GM06990 (cell line): ENCODE data around the gene CYSTM1.

Experiments
- DNase-seq: peaks from one replicate; pipeline ENCODE4 v3.0.0-alpha.2; 2011; ENCODE audit not compliant: insufficient read length; ENCODE audit errors: extremely low read depth
- H3K27me3 ChIP-seq: replicated peaks from 2 replicates; pipeline ENCODE4 v1.6.0; 2011; ENCODE audit warnings: low read length; ENCODE audit not compliant: control insufficient read depth, insufficient read depth
- H3K36me3 ChIP-seq: 2 replicates; pipeline ENCODE4 v1.5.1; 2011; ENCODE audit warnings: low read length; ENCODE audit not compliant: control insufficient read depth, insufficient read depth
- H3K4me3 ChIP-seq: replicated peaks from 2 replicates; pipeline ENCODE4 v1.5.1; 2011; ENCODE audit warnings: low read depth, mild to moderate bottlenecking, control low read depth, low read length
- TF ChIP-seq, protein P1 (sequence below): IDR thresholded peaks from 2 replicates; pipeline ENCODE4 v1.5.1; 2011; ENCODE audit warnings: low read length, control low read depth, mild to moderate bottlenecking, inconsistent platforms; ENCODE audit not compliant: insufficient read depth, poor library complexity, severe bottlenecking

The CYSTM1 gene

DNA sequence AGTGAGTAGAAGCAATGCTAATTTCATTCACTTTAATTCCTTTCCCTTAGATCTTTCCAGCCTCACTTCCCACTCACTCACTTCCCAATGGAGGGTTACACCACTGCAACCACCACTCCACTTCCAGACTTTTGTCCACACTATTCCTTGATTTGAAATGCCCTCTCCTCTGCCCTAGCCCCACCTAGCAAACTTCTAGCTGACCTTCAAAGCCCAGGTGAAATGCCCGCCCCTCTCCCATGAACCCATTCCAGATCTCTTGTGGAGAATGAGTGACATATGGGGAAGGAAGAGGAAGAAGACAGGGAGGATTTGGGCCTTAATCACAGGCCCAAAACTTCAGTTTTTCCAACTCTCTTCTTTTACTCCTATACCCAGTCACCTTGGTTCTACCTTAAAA, 90.9 kb downstream of the CYSTM1 start:
- no peaks in the 10 kb centered on the region for H3K36me3 ChIP-seq
- H3K4me3 ChIP-seq = no peak overlapping the region
- H3K27me3 ChIP-seq = no peaks in the 10 kb centered on the region
- TF ChIP-seq, protein P1, sequence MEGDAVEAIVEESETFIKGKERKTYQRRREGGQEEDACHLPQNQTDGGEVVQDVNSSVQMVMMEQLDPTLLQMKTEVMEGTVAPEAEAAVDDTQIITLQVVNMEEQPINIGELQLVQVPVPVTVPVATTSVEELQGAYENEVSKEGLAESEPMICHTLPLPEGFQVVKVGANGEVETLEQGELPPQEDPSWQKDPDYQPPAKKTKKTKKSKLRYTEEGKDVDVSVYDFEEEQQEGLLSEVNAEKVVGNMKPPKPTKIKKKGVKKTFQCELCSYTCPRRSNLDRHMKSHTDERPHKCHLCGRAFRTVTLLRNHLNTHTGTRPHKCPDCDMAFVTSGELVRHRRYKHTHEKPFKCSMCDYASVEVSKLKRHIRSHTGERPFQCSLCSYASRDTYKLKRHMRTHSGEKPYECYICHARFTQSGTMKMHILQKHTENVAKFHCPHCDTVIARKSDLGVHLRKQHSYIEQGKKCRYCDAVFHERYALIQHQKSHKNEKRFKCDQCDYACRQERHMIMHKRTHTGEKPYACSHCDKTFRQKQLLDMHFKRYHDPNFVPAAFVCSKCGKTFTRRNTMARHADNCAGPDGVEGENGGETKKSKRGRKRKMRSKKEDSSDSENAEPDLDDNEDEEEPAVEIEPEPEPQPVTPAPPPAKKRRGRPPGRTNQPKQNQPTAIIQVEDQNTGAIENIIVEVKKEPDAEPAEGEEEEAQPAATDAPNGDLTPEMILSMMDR = no peak
- DNase-seq = no peak

DNA sequence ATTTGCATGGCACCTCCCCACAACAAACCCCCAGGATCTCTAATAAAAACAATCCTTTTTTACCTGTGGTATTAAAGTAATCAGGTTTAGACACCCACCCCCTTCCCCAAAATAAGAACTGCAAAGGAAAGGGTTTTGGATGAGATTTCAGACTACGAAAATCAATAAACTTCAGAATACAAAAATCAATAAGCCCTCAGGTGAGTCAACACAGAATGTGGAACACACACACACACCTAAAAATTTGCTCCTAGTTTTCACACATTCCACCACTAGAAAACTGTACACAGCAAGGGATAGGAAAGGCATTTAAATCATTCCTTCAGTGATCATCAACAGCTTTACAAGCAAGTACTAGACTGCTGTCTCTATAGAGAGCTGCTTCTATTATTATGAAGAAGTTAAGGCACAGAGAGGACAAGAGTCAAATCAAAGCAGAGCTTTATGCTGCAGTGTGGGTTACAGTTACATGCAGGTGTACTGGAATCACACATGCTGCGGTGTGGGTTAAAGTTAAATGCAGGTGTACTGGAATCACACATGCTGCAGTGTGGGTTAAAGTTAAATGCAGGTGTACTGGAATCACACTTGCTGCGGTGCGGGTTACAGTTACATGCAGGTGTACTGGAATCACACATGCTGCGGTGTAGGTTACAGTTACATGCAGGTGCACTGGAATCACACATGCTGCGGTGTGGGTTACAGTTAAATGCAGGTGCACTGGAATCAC, 91.6 kb downstream of the CYSTM1 start:
- no peak overlapping the region for H3K4me3 ChIP-seq
- no peak for DNase-seq
- H3K36me3 ChIP-seq = no peaks in the 10 kb centered on the region
- TF ChIP-seq, protein P1 = no peak
- H3K27me3 ChIP-seq = no peaks in the 10 kb centered on the region

DNA sequence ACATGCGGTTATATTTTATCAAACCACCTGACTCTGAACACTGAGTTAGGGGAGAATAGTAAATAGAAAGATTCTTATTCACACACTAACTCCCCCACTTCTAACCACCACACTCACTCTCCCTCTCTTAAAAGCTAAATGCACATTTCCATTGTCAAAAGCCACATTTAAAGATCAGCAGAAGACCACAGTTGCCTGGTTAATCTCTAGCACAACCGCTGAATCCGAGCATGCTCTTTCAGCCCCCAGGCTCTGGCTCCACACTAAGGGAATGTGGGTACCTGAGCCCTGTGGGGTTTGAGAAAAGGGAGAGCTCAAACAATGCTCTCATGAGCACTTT, 92.2 kb downstream of the CYSTM1 start:
- H3K36me3 ChIP-seq = no peaks in the 10 kb centered on the region
- no peaks in the 10 kb centered on the region for H3K27me3 ChIP-seq
- no peak overlapping the region for H3K4me3 ChIP-seq
- DNase-seq = no peak
- TF ChIP-seq, protein P1 = no peak

DNA sequence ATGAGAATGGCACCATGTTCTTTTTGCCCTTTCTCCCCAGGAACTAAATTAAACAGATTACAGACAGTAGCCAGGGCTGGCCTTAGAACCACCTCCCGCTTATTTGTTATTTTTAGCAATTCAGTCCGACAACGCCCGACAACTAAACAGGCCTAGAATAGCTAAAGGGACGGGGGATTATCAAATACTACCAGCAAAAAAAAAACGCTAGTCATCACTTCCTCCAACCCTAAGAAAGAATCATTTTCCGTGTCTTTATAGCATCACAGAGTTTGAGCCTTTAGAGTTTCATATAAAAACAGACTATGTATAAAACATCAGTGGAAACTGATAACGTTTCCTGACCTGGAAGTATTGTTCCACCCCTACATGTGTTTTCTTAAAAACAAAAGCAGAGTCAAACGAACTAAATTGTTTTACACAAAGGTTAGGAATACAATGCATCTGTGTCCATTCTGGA, 92.6 kb downstream of the CYSTM1 start:
- TF ChIP-seq, protein P1 = no peak
- DNase-seq = no peak
- no peaks in the 10 kb centered on the region for H3K36me3 ChIP-seq
- no peak overlapping the region for H3K4me3 ChIP-seq
- H3K27me3 ChIP-seq = no peaks in the 10 kb centered on the region

DNA sequence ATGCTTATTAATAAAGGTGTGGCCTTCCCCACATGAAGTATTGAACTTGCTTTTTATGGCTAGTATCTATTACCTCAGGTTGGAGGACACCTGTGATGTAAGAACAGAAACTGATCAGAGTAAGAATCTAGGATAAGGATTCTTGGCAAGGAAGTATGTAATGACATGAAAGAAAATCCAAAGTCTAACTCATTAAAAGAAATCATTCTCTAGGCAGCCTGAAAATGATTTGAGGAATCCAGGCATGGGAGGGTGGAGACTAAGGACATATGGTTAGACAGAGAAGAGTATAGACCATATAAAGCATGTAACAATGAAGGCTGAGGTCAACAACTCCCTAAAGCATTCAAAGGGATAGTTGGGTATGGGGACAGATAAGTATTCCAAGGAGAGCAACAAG, 95.0 kb downstream of the CYSTM1 start:
- no peak for DNase-seq
- TF ChIP-seq, protein P1 = no peak
- Histone ChIP-seq H3K27me3 (no peaks in the 10 kb centered on the region), H3K36me3 (no peaks in the 10 kb centered on the region; the same call in 1 of the 2 replicates), H3K4me3 (no peak overlapping the region)
